ENCODE data around the gene PIP4K2A. TPM values are rescaled to one million over a fixed set of nuclear protein-coding genes. Genes with fewer than 3 reads are reported as not detected.

Gene PIP4K2A
- total and polyA plus RNA-seq, 4 donors, result 38.9 to 60.4 (median 42.4) TPM

DNA sequence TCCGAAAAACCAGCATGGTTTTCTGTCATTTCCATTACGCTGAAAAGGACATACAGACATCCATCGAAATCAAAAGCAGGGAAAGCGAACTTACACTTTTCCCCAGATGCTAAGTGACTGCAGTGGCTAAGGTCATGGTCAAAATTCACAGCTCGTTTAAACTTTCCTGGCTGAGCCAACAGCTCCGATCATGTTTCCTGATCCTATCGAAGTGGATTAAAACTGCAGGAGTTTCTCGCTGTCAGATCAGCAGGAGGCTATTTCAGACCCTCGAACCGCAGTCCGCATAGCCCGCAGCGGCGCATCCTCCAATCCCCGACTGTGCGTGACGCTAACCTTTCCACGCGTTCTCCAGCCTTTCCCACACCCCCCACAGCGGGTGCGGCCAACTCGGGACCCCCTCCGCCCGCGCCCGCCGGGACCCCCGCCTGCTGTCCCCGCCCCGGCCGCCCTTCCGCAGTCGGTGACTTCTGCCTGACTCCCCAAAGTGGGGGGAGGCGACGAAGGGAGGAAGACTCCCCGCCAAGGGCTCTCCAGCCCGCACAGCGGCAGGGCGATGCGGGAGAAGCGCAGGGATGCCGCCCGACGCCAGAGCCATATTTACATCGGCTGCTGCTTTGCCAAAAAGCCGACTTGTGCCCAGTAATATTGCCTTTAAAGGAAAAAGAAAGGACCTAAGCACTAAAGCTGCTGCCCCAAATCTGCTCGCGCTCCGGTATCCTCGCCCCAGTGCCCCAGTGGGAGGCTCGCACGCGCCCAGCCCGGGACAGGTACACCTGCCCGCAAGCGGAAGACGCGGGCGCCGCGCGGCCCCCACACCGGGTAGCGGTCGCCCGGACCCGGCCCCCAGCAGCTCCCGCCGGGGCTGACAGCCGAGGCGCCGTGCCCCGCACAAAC is 1.2 kb downstream of the PIP4K2A start:
- Histone ChIP-seq H3K4me3 (ENCODE audit: low read depth, low read length) (peak overlapping the region; percentile 72), H3K27ac (ENCODE audit: low read depth, low read length) (no peak overlapping the region), H3K27me3 (ENCODE audit: control insufficient read depth, insufficient read depth, low read length) (no peaks in the 10 kb centered on the region), H3K4me1 (ENCODE audit: control insufficient read depth, insufficient read depth, low read length) (peaks cover 5% of the 10 kb centered on the region), H3K36me3 (ENCODE audit: control insufficient read depth, insufficient read depth, low read length) (no peaks in the 10 kb centered on the region), H3K9me3 (ENCODE audit: control insufficient read depth, insufficient read depth, low read length) (no peaks in the 10 kb centered on the region)
- under 1% methylated on average over 72 of the region's 73 CpGs for WGBS (ENCODE audit: insufficient coverage)
- DNase-seq (ENCODE audit: low read depth in 4 of 6, low spot score in 6 of 6), result peak in 2 of 6 donors; percentile 53 to 63

DNA sequence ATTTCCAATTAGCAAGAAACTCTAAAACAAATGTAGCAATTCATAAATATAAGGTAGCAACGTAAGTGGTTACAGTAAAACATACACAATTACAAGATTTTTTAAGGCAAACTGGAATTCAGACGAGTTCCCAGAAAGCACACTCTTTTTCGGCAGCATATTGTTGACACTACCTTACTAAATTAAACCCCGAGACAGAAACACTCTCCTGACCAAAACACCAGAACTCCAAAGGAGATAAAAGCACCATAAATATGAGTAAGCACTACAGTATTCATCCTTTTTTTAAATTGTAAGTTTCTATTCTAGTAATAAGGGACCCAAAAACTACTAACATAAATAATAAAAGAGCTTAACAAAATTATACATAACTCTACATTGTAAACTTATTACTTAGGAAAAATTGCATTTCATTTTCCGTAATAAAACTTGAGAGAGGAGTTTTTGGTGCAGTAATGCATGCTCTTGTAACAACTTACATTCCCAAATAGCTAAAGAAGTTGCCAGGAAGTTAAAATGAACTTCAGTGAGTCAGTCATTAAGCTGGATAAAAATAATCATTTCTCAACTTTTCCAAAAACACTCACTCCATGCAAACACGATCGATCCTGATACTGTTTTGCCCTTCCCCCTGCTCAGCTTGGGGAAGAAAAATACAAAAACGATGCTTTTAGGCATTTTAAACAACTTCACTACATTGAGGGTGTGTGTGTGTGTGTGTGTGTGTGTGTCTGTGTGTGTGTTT is 2.0 kb downstream of the PIP4K2A start:
- Histone ChIP-seq H3K4me3 (ENCODE audit: low read depth, low read length) (peak overlapping the region; percentile 72), H3K4me1 (ENCODE audit: control insufficient read depth, insufficient read depth, low read length) (peaks cover 5% of the 10 kb centered on the region), H3K36me3 (ENCODE audit: control insufficient read depth, insufficient read depth, low read length) (no peaks in the 10 kb centered on the region), H3K9me3 (ENCODE audit: control insufficient read depth, insufficient read depth, low read length) (no peaks in the 10 kb centered on the region), H3K27me3 (ENCODE audit: control insufficient read depth, insufficient read depth, low read length) (no peaks in the 10 kb centered on the region), H3K27ac (ENCODE audit: low read depth, low read length) (no peak overlapping the region)
- DNase-seq (ENCODE audit: low read depth in 4 of 6, low spot score in 6 of 6), result no peak
- WGBS (ENCODE audit: insufficient coverage), result no CpG with 5 or more reads among the region's 8 CpGs

DNA sequence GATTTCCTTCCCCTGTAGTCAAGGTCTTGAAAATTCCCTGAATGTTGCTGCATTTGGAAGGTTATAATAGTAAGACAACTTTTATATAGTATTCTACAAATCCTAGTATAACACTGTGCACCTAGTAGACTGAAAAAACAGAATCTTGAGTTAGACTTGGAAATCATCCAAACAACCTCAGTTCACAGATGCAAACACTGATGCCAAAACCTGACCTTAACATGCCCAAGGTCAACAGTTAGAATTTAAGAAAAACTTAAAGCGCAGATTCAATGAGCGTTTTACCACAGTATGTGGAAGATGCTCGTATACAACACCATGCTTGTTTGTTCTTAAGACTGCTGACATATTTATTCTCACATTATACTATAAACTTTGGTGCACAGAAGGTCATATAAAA is 3.0 kb downstream of the PIP4K2A start:
- H3K27ac ChIP-seq (ENCODE audit: low read depth, low read length), result no peak overlapping the region
- no peaks in the 10 kb centered on the region for H3K27me3 ChIP-seq (ENCODE audit: control insufficient read depth, insufficient read depth, low read length)
- H3K9me3 ChIP-seq (ENCODE audit: control insufficient read depth, insufficient read depth, low read length), result no peaks in the 10 kb centered on the region
- H3K4me3 ChIP-seq (ENCODE audit: low read depth, low read length), result no peak overlapping the region
- H3K4me1 ChIP-seq (ENCODE audit: control insufficient read depth, insufficient read depth, low read length), result peaks cover 5% of the 10 kb centered on the region
- no CpG with 5 or more reads among the region's 3 CpGs for WGBS (ENCODE audit: insufficient coverage)
- DNase-seq (ENCODE audit: low read depth in 4 of 6, low spot score in 6 of 6), result no peak
- no peaks in the 10 kb centered on the region for H3K36me3 ChIP-seq (ENCODE audit: control insufficient read depth, insufficient read depth, low read length)

DNA sequence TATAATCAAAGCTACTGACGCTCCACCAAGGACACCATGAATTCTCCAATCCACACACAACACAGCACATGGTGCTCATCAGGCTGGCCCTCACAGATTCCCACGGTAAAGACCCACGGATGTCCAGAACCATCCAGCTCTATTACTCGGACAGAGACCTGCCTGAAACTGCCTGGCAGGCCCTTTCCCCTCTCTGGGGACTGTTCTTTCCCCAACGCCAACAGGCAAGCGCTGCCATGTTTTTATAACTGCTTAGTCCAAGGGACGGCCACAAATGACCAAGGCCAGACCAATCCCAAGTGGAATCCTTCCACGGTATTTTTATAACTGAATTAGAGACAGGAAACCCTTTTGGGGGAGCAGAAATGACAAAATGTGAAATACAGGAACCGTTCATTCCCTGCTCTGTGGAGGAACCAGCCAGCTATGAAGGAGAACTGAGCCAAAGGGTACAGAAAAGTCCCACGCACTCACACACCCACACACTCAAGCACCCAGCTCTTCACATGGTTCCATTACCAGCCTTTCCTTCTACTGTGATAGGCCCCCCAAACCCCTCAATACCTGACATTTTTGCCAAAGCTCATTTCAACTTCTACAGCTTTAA is 4.1 kb downstream of the PIP4K2A start:
- H3K4me3 ChIP-seq (ENCODE audit: low read depth, low read length), result no peak overlapping the region
- H3K27ac ChIP-seq (ENCODE audit: low read depth, low read length), result no peak overlapping the region
- H3K9me3 ChIP-seq (ENCODE audit: control insufficient read depth, insufficient read depth, low read length), result no peaks in the 10 kb centered on the region
- H3K36me3 ChIP-seq (ENCODE audit: control insufficient read depth, insufficient read depth, low read length), result no peaks in the 10 kb centered on the region
- no peak for DNase-seq (ENCODE audit: low read depth in 4 of 6, low spot score in 6 of 6)
- WGBS (ENCODE audit: insufficient coverage), result 86% methylated on average over 8 of the region's 10 CpGs
- H3K4me1 ChIP-seq (ENCODE audit: control insufficient read depth, insufficient read depth, low read length), result peaks cover 5% of the 10 kb centered on the region
- no peaks in the 10 kb centered on the region for H3K27me3 ChIP-seq (ENCODE audit: control insufficient read depth, insufficient read depth, low read length)

DNA sequence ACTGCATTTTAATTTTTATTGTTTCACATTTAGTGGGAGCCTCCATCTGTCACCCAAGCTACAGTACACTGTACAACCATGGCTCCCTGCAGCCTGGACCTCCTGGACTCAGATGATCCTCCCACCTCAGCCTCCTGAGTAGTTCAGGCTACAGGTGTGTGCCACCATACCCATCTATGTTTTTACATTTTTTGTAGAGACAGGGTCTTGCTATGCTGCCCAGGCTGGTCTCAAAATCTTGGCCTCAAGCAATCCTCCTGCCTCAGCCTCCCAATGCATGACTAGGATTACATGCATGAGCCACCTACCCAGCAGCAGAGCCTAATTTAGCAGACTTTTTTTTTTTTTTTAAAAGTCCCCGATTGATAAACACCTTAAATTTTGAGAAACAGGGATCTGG is 5.6 kb downstream of the PIP4K2A start:
- no CpG with 5 or more reads among the region's 1 CpG for WGBS (ENCODE audit: insufficient coverage)
- H3K4me3 ChIP-seq (ENCODE audit: low read depth, low read length), result no peak overlapping the region
- no peaks in the 10 kb centered on the region for H3K36me3 ChIP-seq (ENCODE audit: control insufficient read depth, insufficient read depth, low read length)
- no peak overlapping the region for H3K27ac ChIP-seq (ENCODE audit: low read depth, low read length)
- H3K27me3 ChIP-seq (ENCODE audit: control insufficient read depth, insufficient read depth, low read length), result no peaks in the 10 kb centered on the region
- H3K9me3 ChIP-seq (ENCODE audit: control insufficient read depth, insufficient read depth, low read length), result no peaks in the 10 kb centered on the region
- no peak for DNase-seq (ENCODE audit: low read depth in 4 of 6, low spot score in 6 of 6)
- H3K4me1 ChIP-seq (ENCODE audit: control insufficient read depth, insufficient read depth, low read length), result no peaks in the 10 kb centered on the region

DNA sequence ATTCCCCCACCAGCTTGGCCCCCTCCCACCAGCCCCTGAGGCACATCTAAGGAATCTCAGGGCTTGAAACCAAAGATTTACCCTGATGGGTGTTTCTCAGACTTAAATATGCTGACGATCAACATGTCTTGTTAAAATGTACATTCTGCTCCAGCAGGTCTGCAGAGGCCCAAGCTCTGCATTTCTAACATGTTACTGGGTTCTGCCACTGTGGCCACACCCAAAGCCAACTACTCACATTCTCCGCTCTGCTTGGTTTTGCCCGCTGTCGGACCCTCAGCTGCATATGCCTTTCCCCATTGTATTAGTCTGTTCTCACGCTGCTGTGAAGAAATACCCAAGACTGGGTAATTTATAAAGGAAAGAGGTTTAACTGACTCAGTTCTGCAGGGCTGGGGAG is 8.9 kb downstream of the PIP4K2A start:
- H3K9me3 ChIP-seq (ENCODE audit: control insufficient read depth, insufficient read depth, low read length), result no peaks in the 10 kb centered on the region
- no peak overlapping the region for H3K4me3 ChIP-seq (ENCODE audit: low read depth, low read length)
- no peaks in the 10 kb centered on the region for H3K27me3 ChIP-seq (ENCODE audit: control insufficient read depth, insufficient read depth, low read length)
- DNase-seq (ENCODE audit: low read depth in 4 of 6, low spot score in 6 of 6), result no peak
- H3K36me3 ChIP-seq (ENCODE audit: control insufficient read depth, insufficient read depth, low read length), result no peaks in the 10 kb centered on the region
- no peak overlapping the region for H3K27ac ChIP-seq (ENCODE audit: low read depth, low read length)
- 100% methylated on average over 1 of the region's 5 CpGs for WGBS (ENCODE audit: insufficient coverage)
- no peaks in the 10 kb centered on the region for H3K4me1 ChIP-seq (ENCODE audit: control insufficient read depth, insufficient read depth, low read length)

DNA sequence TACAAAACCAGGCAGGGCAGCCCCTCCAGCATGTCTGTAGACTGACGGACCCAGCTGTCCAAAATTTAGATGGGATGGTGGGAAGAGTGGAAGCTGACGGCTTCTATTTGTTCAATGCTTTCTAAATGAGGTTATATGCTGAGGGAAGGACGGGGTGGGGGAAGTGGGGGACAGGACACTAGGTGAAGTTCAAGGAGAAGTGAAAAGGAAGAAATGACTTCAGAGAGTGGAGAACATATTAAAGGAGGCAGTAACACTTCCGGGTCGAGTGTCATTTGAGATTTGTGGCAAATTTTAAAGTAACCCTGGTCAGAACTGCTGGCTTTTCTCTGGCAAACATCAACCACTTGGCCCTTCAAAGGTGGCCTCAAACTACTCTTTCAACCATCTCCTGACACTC is 9.4 kb downstream of the PIP4K2A start:
- Histone ChIP-seq H3K27me3 (ENCODE audit: control insufficient read depth, insufficient read depth, low read length) (no peaks in the 10 kb centered on the region), H3K4me1 (ENCODE audit: control insufficient read depth, insufficient read depth, low read length) (no peaks in the 10 kb centered on the region), H3K4me3 (ENCODE audit: low read depth, low read length) (no peak overlapping the region), H3K9me3 (ENCODE audit: control insufficient read depth, insufficient read depth, low read length) (no peaks in the 10 kb centered on the region), H3K27ac (ENCODE audit: low read depth, low read length) (no peak overlapping the region), H3K36me3 (ENCODE audit: control insufficient read depth, insufficient read depth, low read length) (no peaks in the 10 kb centered on the region)
- no peak for DNase-seq (ENCODE audit: low read depth in 4 of 6, low spot score in 6 of 6)
- 93% methylated on average over 5 of the region's 5 CpGs for WGBS (ENCODE audit: insufficient coverage)

DNA sequence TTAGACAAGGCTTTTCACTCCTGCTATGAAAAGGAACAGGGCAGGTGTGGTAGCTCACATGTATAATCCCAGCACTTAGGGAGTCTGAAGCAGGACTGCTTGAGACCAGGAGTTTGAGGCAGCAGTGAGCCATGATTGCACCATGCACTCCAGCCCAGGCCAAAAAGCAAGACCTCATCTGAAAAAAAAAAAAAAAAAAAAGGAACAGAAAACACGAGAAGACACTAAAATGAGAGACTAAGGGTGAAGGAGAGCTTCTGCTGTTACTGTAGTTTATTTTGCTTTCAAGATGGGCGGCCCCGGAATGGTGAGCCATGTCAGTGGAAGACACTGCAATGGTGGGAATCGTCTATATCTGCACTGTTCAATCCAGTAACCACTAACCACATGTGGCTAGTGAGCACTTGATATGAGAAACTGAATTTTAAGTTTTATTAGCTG is 9.9 kb downstream of the PIP4K2A start:
- no peaks in the 10 kb centered on the region for H3K27me3 ChIP-seq (ENCODE audit: control insufficient read depth, insufficient read depth, low read length)
- no peak for DNase-seq (ENCODE audit: low read depth in 4 of 6, low spot score in 6 of 6)
- H3K4me1 ChIP-seq (ENCODE audit: control insufficient read depth, insufficient read depth, low read length), result no peaks in the 10 kb centered on the region
- no peaks in the 10 kb centered on the region for H3K36me3 ChIP-seq (ENCODE audit: control insufficient read depth, insufficient read depth, low read length)
- 80% methylated on average over 2 of the region's 4 CpGs for WGBS (ENCODE audit: insufficient coverage)
- no peaks in the 10 kb centered on the region for H3K9me3 ChIP-seq (ENCODE audit: control insufficient read depth, insufficient read depth, low read length)
- H3K4me3 ChIP-seq (ENCODE audit: low read depth, low read length), result no peak overlapping the region
- no peak overlapping the region for H3K27ac ChIP-seq (ENCODE audit: low read depth, low read length)

DNA sequence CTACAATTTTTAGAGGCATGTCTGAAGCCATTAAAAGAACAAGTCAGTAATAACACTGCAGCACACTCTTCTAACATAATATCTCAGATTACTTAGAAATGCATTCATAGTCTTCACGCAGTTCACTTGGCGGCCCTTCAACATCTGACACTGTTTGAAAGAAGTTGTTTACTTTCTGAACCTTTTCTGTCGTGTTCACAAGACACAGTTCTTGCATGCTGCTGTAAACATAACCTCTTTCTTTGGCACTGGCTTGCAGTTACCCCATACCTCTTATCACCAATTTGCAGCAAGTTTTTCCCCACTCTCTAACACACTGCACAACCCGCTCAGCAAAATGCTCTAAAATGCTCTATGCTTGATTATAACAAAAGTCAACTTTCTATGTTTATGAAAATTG is 12.0 kb downstream of the PIP4K2A start:
- Histone ChIP-seq H3K27me3 (ENCODE audit: control insufficient read depth, insufficient read depth, low read length) (no peaks in the 10 kb centered on the region), H3K4me3 (ENCODE audit: low read depth, low read length) (no peak overlapping the region), H3K27ac (ENCODE audit: low read depth, low read length) (no peak overlapping the region), H3K9me3 (ENCODE audit: control insufficient read depth, insufficient read depth, low read length) (no peaks in the 10 kb centered on the region), H3K4me1 (ENCODE audit: control insufficient read depth, insufficient read depth, low read length) (peaks cover 2% of the 10 kb centered on the region), H3K36me3 (ENCODE audit: control insufficient read depth, insufficient read depth, low read length) (no peaks in the 10 kb centered on the region)
- no peak for DNase-seq (ENCODE audit: low read depth in 4 of 6, low spot score in 6 of 6)
- WGBS (ENCODE audit: insufficient coverage), result 62% methylated on average over 3 of the region's 4 CpGs
